ENCODE results near the gene DDB1. TPM values are rescaled to one million over a fixed set of nuclear protein-coding genes. Genes with fewer than 3 reads are reported as not detected.

Gene DDB1
- total RNA-seq, result 329 and 379 TPM in 2 replicates
- polyA plus RNA-seq (2012), result 247 TPM

DNA sequence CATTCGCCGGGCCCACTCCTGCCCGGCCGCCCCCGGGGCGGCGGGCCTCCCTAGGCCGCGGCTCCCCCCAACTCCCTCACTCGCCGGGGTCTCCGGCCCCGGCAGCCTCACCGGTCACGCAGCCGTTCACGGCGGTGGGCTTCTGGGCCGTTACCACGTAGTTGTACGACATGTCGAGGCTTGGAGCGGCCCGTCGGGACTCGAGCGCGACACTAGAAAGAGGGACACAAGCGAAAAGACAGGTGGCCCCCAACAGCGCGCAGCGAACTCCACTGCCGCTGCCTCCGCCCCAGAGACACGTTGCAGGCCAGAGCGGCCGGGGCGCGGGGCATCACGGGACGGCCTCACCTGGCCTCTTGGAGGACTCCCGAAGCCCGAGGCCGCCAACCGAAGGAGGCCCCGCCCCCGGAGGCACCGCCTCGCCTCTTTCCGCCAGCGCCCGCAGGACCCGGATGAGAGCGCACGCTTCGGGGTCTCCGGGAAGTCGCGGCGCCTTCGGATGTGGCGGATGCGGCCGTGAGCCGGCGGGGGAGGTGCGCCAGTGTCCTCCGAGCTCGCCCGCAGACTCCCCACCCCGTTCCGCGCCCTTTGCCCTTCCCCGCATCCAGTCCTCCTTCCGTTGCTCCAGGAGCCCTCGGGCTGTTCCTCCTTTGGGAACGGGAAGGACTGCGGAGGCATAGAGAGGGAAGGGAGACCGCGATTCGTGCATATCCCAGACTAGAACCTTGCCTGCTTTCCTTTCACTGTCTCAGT is at the start of gene DDB1, which contains the start of gene TKFC:
Gene DDB1, minus strand, starts transcription at position 309 of the 753 bp plus-strand sequence. Its CDS starts 137 bp downstream, at position 172.
Gene TKFC, plus strand, starts transcription at position 432 of the 753 bp plus-strand sequence. CDS start 1,501 bp downstream, outside the sequence.
- DNase-seq (ENCODE audit: low read depth), result peak; percentile 94

DNA sequence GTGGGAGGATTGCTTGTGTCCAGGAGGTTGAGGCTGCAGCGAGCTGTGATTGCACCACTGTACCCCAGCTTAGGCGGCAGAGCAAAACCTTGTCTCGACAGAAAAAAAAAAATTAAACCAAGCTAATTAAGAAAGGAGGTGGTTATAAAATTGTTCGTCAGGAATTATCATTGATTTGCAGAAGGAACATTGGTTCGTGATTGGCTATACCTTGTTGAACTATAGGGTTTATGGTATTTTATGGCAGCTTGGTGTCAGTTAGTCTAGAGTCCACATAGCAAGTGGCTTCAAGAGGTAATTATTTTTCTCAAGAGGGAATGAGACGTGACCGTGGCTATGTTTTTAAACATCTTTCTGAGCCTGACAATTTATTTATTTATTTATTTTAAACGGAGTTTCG is 48.0 kb upstream of the DDB1 start:
- DNase-seq (ENCODE audit: low read depth), result no peak

DNA sequence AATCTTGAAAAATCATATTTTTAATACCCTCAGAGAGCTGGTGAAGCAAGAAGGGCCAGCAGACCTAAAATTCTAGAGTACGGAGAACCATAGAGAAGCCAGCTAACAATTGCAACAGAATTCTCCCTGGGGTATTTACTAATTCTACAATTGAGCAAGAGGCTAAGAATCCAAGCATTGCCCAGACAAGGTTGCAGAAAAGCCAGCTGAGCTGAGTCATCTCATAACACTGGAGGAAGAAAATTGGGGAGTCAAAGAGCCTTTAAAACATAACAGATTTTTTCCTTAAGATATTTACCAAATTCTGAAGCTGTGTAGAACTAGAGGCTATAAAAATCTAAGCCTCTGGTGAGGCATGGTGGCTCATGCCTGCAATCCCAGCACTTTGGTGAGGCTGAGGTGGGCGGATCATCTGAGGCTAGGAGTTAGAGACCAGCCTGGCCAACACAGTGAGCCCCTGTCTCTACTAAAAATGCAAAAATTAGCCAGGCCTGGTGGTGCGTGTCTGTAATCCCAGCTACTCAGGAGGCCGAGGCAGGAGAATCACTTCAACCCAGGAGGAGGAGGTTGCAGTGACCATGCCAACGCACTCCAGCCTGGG is 45.9 kb upstream of the DDB1 start:
- DNase-seq (ENCODE audit: low read depth), result peak; percentile 92

DNA sequence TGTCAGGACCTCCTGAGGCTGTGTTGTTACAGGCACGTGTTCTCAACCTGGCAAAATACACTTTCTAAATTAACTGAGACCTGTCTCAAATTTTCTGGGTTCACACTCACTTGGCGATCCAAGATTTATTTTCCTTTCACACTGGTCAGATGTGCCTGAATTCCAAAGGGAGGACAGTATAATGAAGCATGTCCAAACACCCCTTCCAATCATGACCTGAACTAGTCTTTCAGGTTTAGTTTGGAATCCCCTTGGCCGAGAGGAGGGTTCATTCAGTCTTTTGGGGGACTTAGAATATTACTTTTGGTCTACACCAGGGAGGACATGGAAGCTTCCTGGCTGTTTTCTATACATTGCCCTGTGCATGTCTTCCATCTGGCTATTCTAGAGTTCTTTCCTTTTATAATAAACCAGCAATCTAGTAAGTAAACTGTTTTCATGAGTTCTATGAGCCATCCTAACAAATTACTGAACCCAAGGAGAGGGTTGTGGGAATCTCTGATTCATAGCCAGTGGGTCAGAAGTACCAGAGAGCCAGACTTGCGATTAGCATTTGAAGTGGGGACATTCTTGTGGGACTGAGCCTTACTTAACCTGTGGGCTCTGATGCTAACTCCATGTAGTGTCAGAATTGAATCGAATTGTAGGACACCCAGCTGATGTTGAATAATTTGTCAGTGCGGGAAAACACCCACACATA is 44.7 kb upstream of the DDB1 start:
- peak; percentile 38 for DNase-seq (ENCODE audit: low read depth)

DNA sequence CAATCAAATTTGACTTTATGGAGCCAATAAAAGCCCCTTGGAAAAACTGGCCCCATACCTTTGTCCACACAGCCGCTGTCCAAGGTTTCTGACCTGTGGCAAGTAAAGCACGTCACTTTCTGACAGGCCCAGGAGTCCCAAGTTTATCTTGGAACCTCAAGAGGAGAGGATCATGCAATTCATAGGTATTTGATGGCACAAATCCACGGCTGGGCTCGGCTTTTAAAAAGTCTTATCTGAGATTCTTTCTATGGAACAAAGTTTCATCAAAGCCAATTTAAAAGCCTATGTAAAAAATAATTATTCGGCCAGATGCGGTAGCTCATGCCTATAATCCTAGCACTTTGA is 42.8 kb upstream of the DDB1 start:
- no peak for DNase-seq (ENCODE audit: low read depth)

DNA sequence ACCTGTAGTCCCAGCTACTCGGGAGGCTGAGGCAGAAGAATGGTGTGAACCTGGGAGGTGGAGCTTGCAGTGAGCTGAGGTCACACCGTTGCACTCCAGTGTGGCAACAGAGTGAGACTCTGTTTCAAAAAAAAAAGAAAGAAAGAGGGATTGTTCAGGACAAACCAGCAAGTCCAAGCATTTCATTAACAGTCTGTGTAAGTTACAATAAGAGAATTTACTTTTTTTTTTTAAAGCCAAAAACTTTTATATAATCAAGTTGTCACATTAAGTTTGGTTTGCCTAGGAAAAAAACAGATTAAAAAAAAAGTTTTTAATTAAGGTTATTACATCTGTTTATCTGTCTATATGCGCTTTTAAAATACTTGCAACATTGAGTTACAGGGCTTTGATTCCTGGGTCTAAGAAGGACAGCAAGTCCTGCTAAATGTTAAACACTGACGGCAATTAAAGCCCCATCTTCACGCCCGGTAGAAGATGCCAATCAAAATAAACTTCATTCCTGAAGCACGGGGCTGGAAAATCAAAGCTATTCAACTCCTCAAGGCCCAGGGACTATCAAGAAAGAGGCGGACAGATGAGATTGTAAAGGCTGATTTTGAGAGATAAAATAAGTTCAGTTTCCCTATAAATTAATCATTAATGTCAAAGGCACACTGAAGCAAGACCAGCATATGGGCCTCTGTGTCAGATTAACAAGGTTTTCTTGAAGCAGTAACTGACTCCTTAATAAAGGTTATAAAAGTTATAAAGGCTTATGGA is 39.9 kb upstream of the DDB1 start:
- DNase-seq (ENCODE audit: low read depth), result no peak

DNA sequence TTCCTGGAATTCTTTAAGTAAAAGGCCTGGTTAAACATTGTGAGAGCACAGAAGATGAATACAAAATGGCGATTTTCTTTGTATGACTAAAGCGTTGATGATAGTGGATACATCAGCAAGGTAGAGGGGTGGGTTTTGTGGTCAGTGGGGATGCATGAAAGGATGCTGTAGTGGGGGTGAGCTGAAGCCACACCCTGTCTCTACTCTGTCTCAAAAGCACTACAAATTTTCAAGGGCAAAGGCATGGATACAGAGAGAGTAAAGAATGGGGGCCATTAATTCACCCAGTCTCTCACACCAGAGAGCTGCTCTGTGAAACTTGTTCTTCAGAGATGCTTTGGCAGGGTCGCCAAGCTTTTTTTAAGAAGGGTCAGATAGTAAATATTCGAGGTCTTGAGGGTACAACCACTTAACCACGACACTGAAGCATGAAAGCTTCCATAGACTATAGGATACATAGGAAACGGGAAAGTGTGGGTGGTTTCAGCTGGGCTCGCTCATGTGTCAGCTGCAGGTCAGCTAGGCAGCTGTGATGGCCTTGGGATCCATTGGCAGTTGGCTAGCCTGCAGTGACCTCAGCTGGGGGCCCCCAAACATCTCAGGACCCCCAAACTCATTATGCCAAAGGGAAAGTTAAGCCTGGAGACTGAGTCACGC is 37.6 kb upstream of the DDB1 start:
- peak; percentile 29 for DNase-seq (ENCODE audit: low read depth)

DNA sequence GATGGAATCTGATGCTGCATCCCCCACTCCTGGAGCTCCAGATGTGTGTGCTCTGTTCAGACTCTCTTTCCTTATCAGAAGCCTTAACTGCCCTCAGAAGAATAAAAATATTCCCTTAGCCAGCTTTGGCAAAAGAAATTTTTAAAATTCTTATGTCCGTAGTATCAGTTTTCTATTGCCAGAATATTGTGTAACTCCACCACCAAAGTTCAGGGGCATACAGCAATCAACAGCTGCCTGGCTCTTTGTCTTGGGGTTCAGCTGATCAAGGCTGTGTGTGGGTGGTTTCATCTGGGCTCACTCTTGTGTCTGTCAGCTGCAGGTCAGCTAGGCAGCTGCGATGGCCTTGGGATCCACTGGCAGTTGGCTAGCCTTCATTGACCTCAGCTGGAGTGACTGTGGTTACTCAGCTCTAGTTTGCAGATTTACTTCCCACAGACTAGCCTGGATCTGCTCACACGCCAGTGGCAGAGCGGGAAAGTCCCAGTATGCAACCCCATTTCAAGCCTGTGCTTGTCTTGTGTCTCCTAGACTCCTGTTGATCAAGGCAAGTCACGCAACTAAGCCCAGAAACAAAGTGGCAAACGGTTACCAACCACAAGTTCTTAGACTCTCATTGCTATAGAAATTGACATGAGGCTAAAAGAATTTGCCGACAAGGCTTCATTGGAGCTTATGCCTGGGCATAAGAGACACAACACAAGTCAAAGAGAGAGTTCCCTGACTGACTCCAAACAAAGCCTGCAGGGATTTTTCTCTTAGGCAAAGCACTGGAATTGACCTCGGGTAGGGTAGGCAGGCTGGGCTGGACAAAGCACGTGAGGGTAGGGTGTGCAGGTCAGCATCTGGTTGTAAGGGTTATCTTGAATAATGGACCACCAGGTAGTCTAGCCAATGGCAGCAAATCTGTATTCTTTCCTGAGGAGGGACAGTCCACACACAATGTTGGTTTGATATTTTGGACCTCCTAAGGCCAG is 36.8 kb upstream of the DDB1 start:
- peak; percentile 100 for DNase-seq (ENCODE audit: low read depth)

DNA sequence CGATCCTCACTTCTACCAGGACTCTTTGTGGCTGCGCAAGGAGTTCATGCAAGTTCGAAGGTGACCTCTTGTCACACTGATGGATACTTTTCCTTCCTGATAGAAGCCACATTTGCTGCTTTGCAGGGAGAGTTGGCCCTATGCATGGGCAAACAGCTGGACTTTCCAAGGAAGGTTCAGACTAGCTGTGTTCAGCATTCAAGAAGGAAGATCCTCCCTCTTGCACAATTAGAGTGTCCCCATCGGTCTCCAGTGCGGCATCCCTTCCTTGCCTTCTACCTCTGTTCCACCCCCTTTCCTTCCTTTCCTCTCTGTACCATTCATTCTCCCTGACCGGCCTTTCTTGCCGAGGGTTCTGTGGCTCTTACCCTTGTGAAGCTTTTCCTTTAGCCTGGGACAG is 35.7 kb upstream of the DDB1 start:
- DNase-seq (ENCODE audit: low read depth), result no peak

DNA sequence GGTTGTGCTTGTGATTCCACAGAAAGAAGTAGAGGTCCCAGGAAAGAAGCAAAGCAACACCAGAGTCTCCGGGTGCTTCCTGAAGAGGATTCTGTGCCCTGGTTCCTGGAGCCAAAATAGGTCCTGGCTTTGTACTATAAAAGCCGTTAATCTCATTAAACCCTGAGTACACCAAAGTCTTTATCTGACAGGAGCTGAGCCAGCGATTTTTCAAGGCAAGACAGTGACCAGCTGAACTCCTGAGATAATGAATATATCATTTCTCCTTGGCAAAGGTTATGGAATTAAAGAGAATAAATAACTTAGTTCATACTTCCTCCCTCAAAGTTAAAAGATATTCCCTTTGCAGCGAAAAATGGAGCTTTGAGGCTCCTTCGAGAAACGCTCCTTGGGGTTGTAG is 34.5 kb upstream of the DDB1 start:
- DNase-seq (ENCODE audit: low read depth), result no peak

DNA sequence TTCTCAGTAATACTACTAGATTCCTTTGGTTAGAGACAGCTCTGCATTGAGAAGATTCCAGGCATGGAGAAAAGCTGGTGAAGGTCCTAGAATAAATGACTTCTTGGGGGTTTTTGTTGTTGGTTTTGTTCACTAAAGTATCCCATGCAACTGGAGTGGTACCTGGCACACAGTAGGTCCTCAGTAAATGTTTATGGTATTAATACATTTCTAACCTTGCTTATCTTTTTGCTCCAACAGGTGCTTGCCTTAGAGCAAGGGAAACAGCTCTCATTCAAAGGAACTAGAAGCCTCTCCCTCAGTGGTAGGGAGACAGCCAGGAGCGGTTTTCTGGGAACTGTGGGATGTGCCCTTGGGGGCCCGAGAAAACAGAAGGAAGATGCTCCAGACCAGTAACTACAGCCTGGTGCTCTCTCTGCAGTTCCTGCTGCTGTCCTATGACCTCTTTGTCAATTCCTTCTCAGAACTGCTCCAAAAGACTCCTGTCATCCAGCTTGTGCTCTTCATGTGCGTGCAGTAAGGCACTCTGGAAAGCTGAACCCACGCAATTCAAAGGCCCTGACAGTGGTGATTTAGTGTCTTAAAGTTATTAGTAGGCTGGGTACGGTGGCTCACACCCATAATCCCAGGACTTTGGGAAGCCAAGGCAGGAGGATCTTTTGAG is 31.2 kb upstream of the DDB1 start:
- DNase-seq (ENCODE audit: low read depth), result no peak

DNA sequence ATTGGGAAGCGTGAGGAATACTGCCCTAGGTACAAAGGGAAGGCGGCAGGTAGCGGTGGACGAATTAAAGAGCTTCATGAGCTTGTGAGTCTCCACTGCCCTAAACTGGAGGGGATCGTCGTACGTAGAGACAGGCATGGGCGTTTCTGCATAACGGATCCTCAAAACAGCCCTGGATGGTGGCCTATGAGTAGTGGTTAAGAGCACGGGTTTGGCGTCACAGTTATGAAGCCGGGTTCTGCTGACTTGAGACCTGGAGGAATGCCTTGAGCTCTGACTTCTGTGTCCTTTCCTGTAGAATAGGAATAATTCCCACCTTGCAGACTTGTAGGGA is 29.6 kb upstream of the DDB1 start:
- DNase-seq (ENCODE audit: low read depth), result peak; percentile 48

DNA sequence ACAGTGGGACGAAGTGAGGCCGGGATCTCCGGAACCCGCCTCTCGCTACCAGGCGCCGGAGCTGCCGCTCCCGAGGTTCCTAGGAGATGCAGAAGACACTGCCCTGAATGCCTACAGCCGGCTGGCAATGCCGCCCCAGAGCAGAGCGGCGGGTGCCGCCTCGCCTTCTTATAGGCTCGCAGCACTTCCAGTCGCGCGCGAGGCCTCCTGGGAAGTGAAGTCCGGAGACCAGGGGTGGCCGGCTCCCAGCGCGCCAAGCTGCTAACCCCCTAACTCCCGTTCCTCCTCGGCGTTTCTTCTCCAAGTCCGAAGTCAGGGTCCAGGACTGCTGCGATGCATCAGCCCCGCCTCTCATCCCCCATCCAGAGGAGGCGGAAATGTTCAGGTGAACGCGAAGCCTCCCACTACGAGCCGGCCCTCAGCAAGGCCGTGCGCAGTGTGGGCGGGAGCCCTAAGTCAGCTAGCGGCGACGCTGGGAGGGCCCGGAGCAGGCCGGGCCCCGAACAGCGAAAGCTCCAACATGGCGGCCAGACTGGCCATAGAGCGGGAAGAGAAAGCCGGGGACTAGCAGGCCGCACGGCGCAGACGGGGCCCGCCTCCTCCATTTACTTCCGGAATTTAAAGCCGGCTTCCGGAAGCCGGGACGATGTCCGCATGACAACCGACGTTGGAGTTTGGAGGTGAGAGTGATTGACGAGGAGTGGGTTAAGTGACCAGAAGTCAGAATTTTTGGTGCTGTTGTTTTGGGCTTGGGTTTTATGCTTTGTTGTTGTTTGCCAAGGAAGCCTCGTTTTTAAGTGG is 29.0 kb upstream of the DDB1 start, which contains the start of the genes CYB561A3 and TMEM138:
Gene CYB561A3, minus strand, starts transcription at position 142 of the 801 bp plus-strand sequence. CDS start 5,169 bp downstream, outside the sequence.
Gene TMEM138, plus strand, starts transcription at position 634 of the 801 bp plus-strand sequence. CDS start 2,017 bp downstream, outside the sequence.
- peak; percentile 93 for DNase-seq (ENCODE audit: low read depth)

DNA sequence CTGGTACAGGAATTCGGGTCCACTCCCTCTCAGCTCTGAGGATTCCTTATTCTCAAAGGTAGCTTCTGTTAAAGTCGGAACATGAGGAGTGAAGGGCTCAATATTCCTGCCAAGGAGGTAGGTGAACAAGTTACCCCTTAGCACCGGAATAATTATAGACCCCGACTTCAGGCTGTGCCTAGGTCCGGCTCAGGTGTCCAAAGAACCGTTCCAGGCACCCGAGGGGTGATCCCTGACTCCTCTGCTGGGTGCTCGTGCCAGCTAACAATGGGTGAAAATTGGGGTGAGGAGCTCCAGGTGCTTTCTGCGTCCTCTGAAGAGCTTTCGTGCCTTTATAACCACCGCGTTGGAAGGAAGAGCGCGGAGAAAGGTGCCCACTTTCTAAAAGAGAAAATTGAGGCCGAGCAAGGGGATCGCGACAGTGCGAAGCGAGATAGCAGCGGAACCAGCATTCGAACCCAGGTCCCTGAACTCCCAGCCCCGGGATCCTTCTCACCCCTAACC is 28.4 kb upstream of the DDB1 start:
- no peak for DNase-seq (ENCODE audit: low read depth)

DNA sequence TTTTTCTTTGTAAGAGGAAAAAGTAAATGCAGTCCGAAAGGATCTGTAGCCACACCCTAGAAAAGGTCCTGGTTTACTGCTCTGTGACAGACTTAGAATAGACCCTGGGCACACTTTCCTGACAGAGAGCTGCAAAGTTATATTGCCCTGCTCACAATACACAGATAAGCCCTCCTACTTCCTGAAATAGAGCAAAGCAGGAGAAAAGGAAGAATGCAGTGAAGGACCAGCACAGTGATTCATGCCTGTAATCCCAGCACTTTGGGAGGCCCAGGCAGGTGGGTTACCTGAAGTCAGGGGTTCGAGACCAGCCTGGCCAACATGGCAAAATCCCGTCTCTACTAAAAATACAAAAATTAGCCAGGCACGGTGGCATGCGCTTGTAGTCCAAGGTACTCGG is 26.6 kb upstream of the DDB1 start:
- DNase-seq (ENCODE audit: low read depth), result no peak

DNA sequence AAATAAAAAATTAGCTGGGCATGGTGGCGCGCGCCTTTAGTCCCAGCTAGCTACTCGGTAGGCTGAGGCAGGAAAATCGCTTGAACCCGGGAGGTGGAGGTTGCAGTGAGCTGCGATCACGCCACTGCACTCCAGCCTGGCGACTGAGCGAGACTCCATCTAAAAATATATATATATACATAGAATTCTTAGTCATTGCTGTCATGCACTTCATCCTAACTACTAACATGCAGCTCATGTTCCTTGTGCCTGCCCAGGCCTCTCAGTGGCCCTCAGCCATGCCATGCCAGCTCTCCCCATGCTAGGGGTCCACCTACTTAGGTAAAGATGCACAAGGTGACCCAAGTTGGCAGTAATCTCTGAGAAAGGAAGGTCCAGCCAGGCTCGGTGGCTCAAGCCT is 25.7 kb upstream of the DDB1 start:
- DNase-seq (ENCODE audit: low read depth), result no peak

DNA sequence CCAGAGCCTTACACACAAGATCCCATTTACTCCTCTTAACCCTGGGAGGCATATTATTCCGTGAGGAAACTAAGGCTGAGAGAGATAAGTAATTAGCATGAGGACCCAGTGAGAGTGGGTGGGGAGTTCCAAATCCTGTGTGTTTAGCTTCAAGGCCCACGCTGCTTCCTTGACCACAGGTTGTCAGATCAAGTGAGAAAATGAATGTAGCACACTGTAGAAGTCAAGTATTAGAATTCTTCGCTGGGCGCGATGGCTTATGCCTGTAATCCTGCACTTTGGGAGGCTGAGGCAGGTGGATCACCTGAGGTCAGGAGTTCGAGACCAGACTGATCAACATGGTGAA is 25.0 kb upstream of the DDB1 start:
- no peak for DNase-seq (ENCODE audit: low read depth)

DNA sequence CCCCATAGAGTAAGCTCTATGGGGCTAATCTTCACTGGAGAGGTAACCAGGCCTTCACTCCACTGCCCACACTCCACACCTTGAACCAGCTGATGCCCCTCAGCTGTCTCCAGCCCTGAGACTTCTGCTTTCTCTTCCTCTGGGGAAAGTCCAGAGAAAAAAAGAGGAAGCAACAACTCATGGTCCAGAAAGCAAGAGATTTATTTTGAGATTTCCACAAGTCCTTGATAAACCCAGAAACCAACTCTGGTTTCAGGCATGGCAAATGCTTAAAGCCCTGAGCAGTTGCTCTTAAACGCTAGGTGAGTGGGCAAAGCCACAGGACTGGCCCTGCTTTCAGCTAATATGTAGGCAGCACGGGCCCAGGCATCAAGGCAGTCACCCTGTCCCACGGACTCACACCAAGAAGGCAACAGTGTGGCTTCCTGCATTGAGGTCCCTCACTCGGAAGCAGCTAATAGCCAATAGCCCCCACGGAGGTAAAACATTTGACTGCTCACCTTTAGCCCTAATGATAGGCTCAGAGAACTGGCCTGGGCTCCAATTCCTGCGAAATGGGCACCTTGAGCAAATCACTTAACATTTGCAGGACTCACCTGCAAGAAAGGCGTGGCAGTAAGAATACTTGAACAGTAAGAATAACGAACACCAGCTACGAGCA is 24.5 kb upstream of the DDB1 start:
- DNase-seq (ENCODE audit: low read depth), result no peak
